GM23248 (cell line): ENCODE results near the gene HDGFL3. TPM values are rescaled to one million over a fixed set of nuclear protein-coding genes. Genes with fewer than 3 reads are reported as not detected.
A peak's percentile ranks its signal among the peaks of the same experiment; 100 is the strongest.

Experiments used
- DNase-seq: peaks from one replicate; pipeline ENCODE4 v3.0.0-alpha.2; 2015
- H2AFZ ChIP-seq: fragments of 200-600 bp; sonication (generic); 2 replicates; pipeline ENCODE4 v1.6.1; 2016; ENCODE audit warnings: antibody characterized with exemption
- H3F3A ChIP-seq: fragments of 200-600 bp; sonication (generic); 2 replicates; pipeline ENCODE4 v1.6.1; 2016; ENCODE audit warnings: mild to moderate bottlenecking, antibody characterized with exemption, mixed run types; ENCODE audit not compliant: insufficient read depth
- H3K27ac ChIP-seq: fragments of 200-600 bp; sonication (generic); 2 replicates; pipeline ENCODE4 v1.5.1; 2016; ENCODE audit warnings: mild to moderate bottlenecking
- H3K27me3 ChIP-seq: fragments of 200-600 bp; sonication (generic); replicated peaks from 2 replicates; pipeline ENCODE4 v1.6.1; 2016; ENCODE audit warnings: mild to moderate bottlenecking; ENCODE audit not compliant: insufficient read depth
- H3K36me3 ChIP-seq: fragments of 200-600 bp; sonication (generic); 2 replicates; pipeline ENCODE4 v1.6.1; 2016; ENCODE audit warnings: low read depth, mild to moderate bottlenecking
- H3K4me1 ChIP-seq: fragments of 200-600 bp; sonication (generic); 2 replicates; pipeline ENCODE4 v1.6.1; 2016; ENCODE audit warnings: mild to moderate bottlenecking; ENCODE audit not compliant: insufficient read depth
- H3K4me2 ChIP-seq: fragments of 200-600 bp; sonication (generic); one replicate; pipeline ENCODE4 v1.6.1; 2016; ENCODE audit warnings: mild to moderate bottlenecking; ENCODE audit not compliant: unreplicated experiment
- H3K4me3 ChIP-seq: fragments of 200-600 bp; sonication (generic); 2 replicates; pipeline ENCODE4 v1.5.1; 2016; ENCODE audit warnings: mild to moderate bottlenecking
- H3K79me2 ChIP-seq: fragments of 200-600 bp; sonication (generic); 2 replicates; pipeline ENCODE4 v1.6.1; 2016; ENCODE audit warnings: mild to moderate bottlenecking; ENCODE audit not compliant: insufficient read depth
- H3K9ac ChIP-seq: fragments of 200-600 bp; sonication (generic); 2 replicates; pipeline ENCODE4 v1.6.1; 2016; ENCODE audit warnings: mild to moderate bottlenecking
- H3K9me2 ChIP-seq: fragments of 200-600 bp; sonication (generic); 2 replicates; pipeline ENCODE4 v1.6.1; 2016; ENCODE audit warnings: mixed run types, mild to moderate bottlenecking, moderate library complexity; ENCODE audit not compliant: insufficient read depth
- H3K9me3 ChIP-seq: fragments of 200-600 bp; sonication (generic); one replicate; pipeline ENCODE4 v1.6.1; 2017; ENCODE audit warnings: low read depth
- H4K20me1 ChIP-seq: fragments of 200-600 bp; sonication (generic); 2 replicates; pipeline ENCODE4 v1.6.0; 2016; ENCODE audit not compliant: insufficient read depth
- EZH2 ChIP-seq: fragments of 200-600 bp; sonication (generic); IDR thresholded peaks from 2 replicates; pipeline ENCODE4 v1.6.1; 2018; ENCODE audit warnings: antibody characterized with exemption, mild to moderate bottlenecking; ENCODE audit not compliant: insufficient read depth, poor library complexity, severe bottlenecking
- EZH2phosphoT487 ChIP-seq: fragments of 200-600 bp; sonication (generic); IDR thresholded peaks from 2 replicates; pipeline ENCODE4 v1.6.1; 2018; ENCODE audit warnings: antibody characterized with exemption, moderate library complexity, mild to moderate bottlenecking, low read depth; ENCODE audit not compliant: insufficient read depth
- WGBS, 2 experiments: methylation state at CpG; one replicate each; pipeline ENCODE4 v1.1.6; 2015 to 2017; ENCODE audit warnings: low lambda C conversion rate in 2 of 2, low coverage in 1 of 2; ENCODE audit errors: missing lambda C conversion rate in 2 of 2; 5-methylcytosine and 5-hydroxymethylcytosine counted together
- in situ Hi-C: fragments of 300-500 bp; cut with MboI; formaldehyde crosslinking; loops from 2 replicates; pipeline ENCODE4 v1.15.0; 2020
- polyA plus RNA-seq: library from polyadenylated mRNA; unstranded; fragments of >200 nt; fragmentation: Nextera tagmentation; extraction: Ambion mirVana; gene quantifications from 2 replicates; pipeline ENCODE4 v1.2.1, GENCODE V29; 2016
- total RNA-seq: library from RNA; depleted of rRNA; stranded (reverse); fragments of >200 nt; shearing (Covaris generic); gene quantifications from 2 replicates; pipeline ENCODE4 v1.2.3, GENCODE V29; 2014

HDGFL3 gene
- total and polyA plus RNA-seq, 2 experiments from 2014 or later = 16.2 to 25.0 TPM

DNA sequence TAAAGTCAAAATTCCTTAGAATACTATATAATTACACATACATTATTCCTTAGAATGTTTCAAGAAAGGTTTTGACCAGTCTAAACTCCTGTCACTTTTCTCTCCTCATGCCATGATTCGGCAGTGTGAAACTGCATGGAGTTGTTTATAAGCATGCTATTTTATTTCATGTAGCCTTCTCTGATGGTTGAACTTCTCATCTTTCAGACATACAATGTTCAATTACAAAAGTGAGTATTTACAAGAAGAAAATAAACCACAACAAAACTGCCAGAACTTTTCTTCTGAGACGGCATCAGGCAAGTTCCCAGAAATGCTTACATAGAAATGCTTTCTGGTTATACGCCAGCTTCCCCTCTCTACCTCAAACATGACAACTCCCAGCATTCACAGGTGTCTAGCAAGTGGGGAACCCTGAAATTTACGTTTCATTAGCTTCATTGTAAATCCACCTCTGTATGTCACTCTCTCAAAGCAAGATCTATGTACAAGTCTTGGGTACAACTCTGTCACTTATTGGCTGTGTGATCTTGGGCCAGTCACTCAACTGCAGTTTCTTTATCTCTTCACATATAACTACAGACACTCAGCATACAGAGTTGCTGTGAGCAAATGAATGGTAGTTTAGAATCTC is 42.7 kb downstream of the HDGFL3 start:
- Histone ChIP-seq H3K9ac (no peak overlapping the region), H3K9me2 (no peaks in the 10 kb centered on the region), H3K9me3 (no peaks in the 10 kb centered on the region), H3K79me2 (peaks cover 55% of the 10 kb centered on the region), H3K4me3 (no peak overlapping the region), H2AFZ (no peak overlapping the region), H3K27ac (no peak overlapping the region), H3K27me3 (no peaks in the 10 kb centered on the region), H3K36me3 (0 out of 2 replicates have a peak, but pooled peaks cover 4% of the 10 kb centered on the region), H3F3A (peaks cover 15% of the 10 kb centered on the region), H3K4me1 (peaks cover 12% of the 10 kb centered on the region), H3K4me2 (no peak overlapping the region), H4K20me1 (no peaks in the 10 kb centered on the region)
- DNase-seq = no peak
- in situ Hi-C loops = no loop called here
- WGBS, 2 experiments = 96 to 99% methylated on average over 4 of the region's 4 CpGs
- TF ChIP-seq EZH2phosphoT487 (no peak), EZH2 (no peak)

- H3K36me3 ChIP-seq = 0 out of 2 replicates have a peak, but pooled peaks cover 4% of the 10 kb centered on the region
- H3F3A ChIP-seq = peaks cover 14% of the 10 kb centered on the region
- 0 to 4% methylated on average over 1 of the region's 1 CpG for WGBS, 2 experiments
- no peak overlapping the region for H3K9ac ChIP-seq
- H2AFZ ChIP-seq = no peak overlapping the region
- peaks cover 12% of the 10 kb centered on the region for H3K4me1 ChIP-seq
- peak; percentile 44 for DNase-seq
- H3K9me3 ChIP-seq = no peaks in the 10 kb centered on the region
- H4K20me1 ChIP-seq = no peaks in the 10 kb centered on the region
- no peaks in the 10 kb centered on the region for H3K9me2 ChIP-seq
- no peak overlapping the region for H3K27ac ChIP-seq
- no peak overlapping the region for H3K4me2 ChIP-seq
- peaks cover 49% of the 10 kb centered on the region for H3K79me2 ChIP-seq
- TF ChIP-seq EZH2 (no peak), EZH2phosphoT487 (no peak)
- no peak overlapping the region for H3K4me3 ChIP-seq
- in situ Hi-C loops = no loop called here
- no peaks in the 10 kb centered on the region for H3K27me3 ChIP-seq
These were observed 43.4 kb downstream of the HDGFL3 start for GRCh38 chr15:83164111-83164770.

GRCh38 chr15:83163032-83163431 is 44.6 kb downstream of the HDGFL3 start:
- Histone ChIP-seq H3K36me3 (0 out of 2 replicates have a peak, but pooled peaks cover 4% of the 10 kb centered on the region), H3F3A (peaks cover 14% of the 10 kb centered on the region), H3K9me2 (no peaks in the 10 kb centered on the region), H2AFZ (no peak overlapping the region), H4K20me1 (no peaks in the 10 kb centered on the region), H3K4me3 (no peak overlapping the region), H3K9ac (no peak overlapping the region), H3K4me1 (peaks cover 17% of the 10 kb centered on the region), H3K27ac (no peak overlapping the region), H3K79me2 (peaks cover 38% of the 10 kb centered on the region), H3K9me3 (no peaks in the 10 kb centered on the region), H3K4me2 (no peak overlapping the region), H3K27me3 (no peaks in the 10 kb centered on the region)
- no peak for DNase-seq
- TF ChIP-seq EZH2phosphoT487 (no peak), EZH2 (no peak)
- 97 to 99% methylated on average over 4 of the region's 4 CpGs for WGBS, 2 experiments
- in situ Hi-C loops = no loop called here

DNA sequence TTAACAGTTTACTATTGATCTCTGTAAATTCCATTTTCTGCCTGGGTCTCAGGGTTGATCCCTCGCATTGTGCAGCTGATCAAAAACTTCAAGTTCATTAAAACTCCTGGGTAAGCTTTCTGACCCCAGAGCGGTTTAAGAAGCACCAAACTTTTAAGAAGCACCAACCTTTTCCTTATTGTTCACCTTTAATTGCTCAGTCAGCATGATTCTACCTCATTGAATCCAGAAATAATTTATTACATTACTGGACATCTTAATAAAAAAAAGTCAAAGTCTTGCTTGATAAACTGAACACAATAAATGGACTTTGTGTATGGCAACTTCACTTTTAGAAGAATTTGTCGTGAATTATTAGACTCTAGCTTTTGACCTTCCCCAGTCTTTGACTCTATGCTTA is 46.9 kb downstream of the HDGFL3 start:
- no peaks in the 10 kb centered on the region for H4K20me1 ChIP-seq
- 94 to 97% methylated on average over 3 of the region's 3 CpGs for WGBS, 2 experiments
- H3K79me2 ChIP-seq = peaks cover 15% of the 10 kb centered on the region
- H3K9me3 ChIP-seq = no peaks in the 10 kb centered on the region
- peaks cover 14% of the 10 kb centered on the region for H3F3A ChIP-seq
- no peaks in the 10 kb centered on the region for H3K27me3 ChIP-seq
- TF ChIP-seq EZH2 (no peak), EZH2phosphoT487 (no peak)
- H3K4me2 ChIP-seq = no peak overlapping the region
- peaks cover 16% of the 10 kb centered on the region; the same call in 1 of the 2 replicates for H3K36me3 ChIP-seq
- H3K9ac ChIP-seq = no peak overlapping the region
- H3K9me2 ChIP-seq = no peaks in the 10 kb centered on the region
- H3K27ac ChIP-seq = no peak overlapping the region
- no peak overlapping the region for H2AFZ ChIP-seq
- DNase-seq = no peak
- in situ Hi-C loops = no loop called here
- H3K4me1 ChIP-seq = peaks cover 17% of the 10 kb centered on the region
- H3K4me3 ChIP-seq = no peak overlapping the region
